HepG2 (cell line): ENCODE results near the gene ZFPM1. TPM values are rescaled to one million over a fixed set of nuclear protein-coding genes. Genes with fewer than 3 reads are reported as not detected.

Experiments used
- AKNA ChIP-seq: sonication (generic); formaldehyde crosslinking; IDR thresholded peaks from 2 replicates; pipeline ENCODE4 v1.4.0; 2020; ENCODE audit warnings: missing genetic modification reagents, borderline replicate concordance
- CREM ChIP-seq, 2 experiments: sonication (generic) in 1 of 2; formaldehyde crosslinking in 1 of 2; IDR thresholded peaks; 2 replicates each; pipeline versions ENCODE4 v1.4.0 to v1.6.1; 2016 to 2020; ENCODE audit warnings: antibody characterized with exemption in 1 of 2, mild to moderate bottlenecking in 1 of 2, missing genetic modification reagents in 1 of 2
- FOXO1 ChIP-seq: sonication (generic); formaldehyde crosslinking; IDR thresholded peaks from 2 replicates; pipeline ENCODE4 v1.4.0; 2020; ENCODE audit warnings: missing genetic modification reagents
- ISL2 ChIP-seq: sonication (generic); formaldehyde crosslinking; IDR thresholded peaks from 2 replicates; pipeline ENCODE4 v1.5.0; 2020; ENCODE audit warnings: missing genetic modification reagents
- KDM2A ChIP-seq: sonication (generic); formaldehyde crosslinking; IDR thresholded peaks from 2 replicates; pipeline ENCODE4 v1.4.0; 2020; ENCODE audit warnings: low read depth, missing genetic modification reagents, borderline replicate concordance
- MED1 ChIP-seq: sonication (generic); formaldehyde crosslinking; IDR thresholded peaks from 2 replicates; pipeline ENCODE4 v1.4.0; 2020; ENCODE audit warnings: missing genetic modification reagents
- RXRB ChIP-seq: IDR thresholded peaks from 2 replicates; pipeline ENCODE4 v1.6.1; 2016; ENCODE audit warnings: borderline replicate concordance, missing genetic modification reagents, missing compliant biosample characterization
- XBP1 ChIP-seq: sonication (generic); formaldehyde crosslinking; IDR thresholded peaks from 2 replicates; pipeline ENCODE4 v1.5.0; 2020; ENCODE audit warnings: missing genetic modification reagents
- ZC3H4 ChIP-seq: sonication (generic); formaldehyde crosslinking; IDR thresholded peaks from 2 replicates; pipeline ENCODE4 v1.4.0; 2020; ENCODE audit warnings: missing genetic modification reagents, borderline replicate concordance
- ZKSCAN8 ChIP-seq: IDR thresholded peaks from 2 replicates; pipeline ENCODE4 v1.6.1; 2016; ENCODE audit warnings: borderline replicate concordance, missing genetic modification reagents, missing compliant biosample characterization
- ZMYM4 ChIP-seq: sonication (generic); formaldehyde crosslinking; IDR thresholded peaks from 2 replicates; pipeline ENCODE4 v1.8.1; 2023; ENCODE audit warnings: mild to moderate bottlenecking, missing genetic modification reagents
- ZNF12 ChIP-seq: sonication (generic); formaldehyde crosslinking; IDR thresholded peaks from 2 replicates; pipeline ENCODE4 v1.5.0; 2020; ENCODE audit warnings: missing genetic modification reagents
- ZSCAN20 ChIP-seq: sonication (generic); formaldehyde crosslinking; IDR thresholded peaks from 2 replicates; pipeline ENCODE4 v1.4.0; 2020; ENCODE audit warnings: missing genetic modification reagents, mild to moderate bottlenecking, borderline replicate concordance
- ZSCAN25 ChIP-seq: sonication (generic); formaldehyde crosslinking; IDR thresholded peaks from 2 replicates; pipeline ENCODE4 v1.8.0; 2022; ENCODE audit warnings: mild to moderate bottlenecking, missing genetic modification reagents
- polyA plus RNA-seq, 8 experiments: library from polyadenylated mRNA; depleted of rRNA in 3 of 8; stranded (reverse) in 7 of 8; unstranded in 1 of 8; fragments of >200 nt; fragmentation: Illumina TruSeq in 4 of 8; extraction: Trizol in 4 of 8; gene quantifications; 2 replicates each; pipeline versions ENCODE4 v1.2.1 to v1.2.3, GENCODE V29; 2011 to 2016; ENCODE audit warnings: low read depth in 4 of 8, missing spikeins in 1 of 8, mixed read lengths in 1 of 8; ENCODE audit not compliant: insufficient read depth in 1 of 8
- total RNA-seq, 5 experiments: library from RNA; depleted of rRNA; stranded (reverse); fragments of >200 nt; fragmentation: Illumina TruSeq; extraction: Trizol; gene quantifications; 2 replicates each; pipeline ENCODE4 v1.2.3, GENCODE V29; 2016; ENCODE audit warnings: low read depth in 1 of 5
- TF ChIP-seq, protein P1 (sequence below): sonication (generic); formaldehyde crosslinking; IDR thresholded peaks from 2 replicates; pipeline ENCODE4 v1.4.0; 2020; ENCODE audit warnings: missing genetic modification reagents
- TF ChIP-seq, protein P2 (sequence below): sonication (generic); formaldehyde crosslinking; IDR thresholded peaks from 2 replicates; pipeline ENCODE4 v1.5.0; 2020; ENCODE audit warnings: mild to moderate bottlenecking, missing genetic modification reagents
- TF ChIP-seq, protein P3 (sequence below): sonication (generic); formaldehyde crosslinking; IDR thresholded peaks from 2 replicates; pipeline ENCODE4 v1.4.0; 2020; ENCODE audit warnings: mild to moderate bottlenecking, low read depth, missing genetic modification reagents

Gene ZFPM1
- total and polyA plus RNA-seq, 2 of the 13 experiments (the other 11 are each of a cell fraction or from before 2014, with no cell fraction given) = 1.3 to 3.8 TPM

- TF ChIP-seq KDM2A (CRISPR knock-in tag) = peak; percentile 74
- no peak for TF ChIP-seq AKNA (CRISPR knock-in tag)
- TF ChIP-seq, protein P1, sequence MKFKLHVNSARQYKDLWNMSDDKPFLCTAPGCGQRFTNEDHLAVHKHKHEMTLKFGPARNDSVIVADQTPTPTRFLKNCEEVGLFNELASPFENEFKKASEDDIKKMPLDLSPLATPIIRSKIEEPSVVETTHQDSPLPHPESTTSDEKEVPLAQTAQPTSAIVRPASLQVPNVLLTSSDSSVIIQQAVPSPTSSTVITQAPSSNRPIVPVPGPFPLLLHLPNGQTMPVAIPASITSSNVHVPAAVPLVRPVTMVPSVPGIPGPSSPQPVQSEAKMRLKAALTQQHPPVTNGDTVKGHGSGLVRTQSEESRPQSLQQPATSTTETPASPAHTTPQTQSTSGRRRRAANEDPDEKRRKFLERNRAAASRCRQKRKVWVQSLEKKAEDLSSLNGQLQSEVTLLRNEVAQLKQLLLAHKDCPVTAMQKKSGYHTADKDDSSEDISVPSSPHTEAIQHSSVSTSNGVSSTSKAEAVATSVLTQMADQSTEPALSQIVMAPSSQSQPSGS (CRISPR knock-in tag) = peak; percentile 95
- TF ChIP-seq ZKSCAN8 (CRISPR knock-in tag) = peak; percentile 76; the same call in 1 of the 2 replicates
- TF ChIP-seq ISL2 (CRISPR knock-in tag) = peak; percentile 93
- no peak for TF ChIP-seq ZC3H4 (CRISPR knock-in tag)
- no peak; the same call in 1 of the 2 replicates for TF ChIP-seq ZSCAN20
- TF ChIP-seq CREM (IDR thresholded peaks at IDR 0.05) = peak; percentile 72
- TF ChIP-seq CREM (CRISPR knock-in tag; IDR thresholded peaks at IDR 0.05) = no peak
- peak; percentile 85 for TF ChIP-seq ZMYM4 (CRISPR knock-in tag)
- TF ChIP-seq, protein P2, sequence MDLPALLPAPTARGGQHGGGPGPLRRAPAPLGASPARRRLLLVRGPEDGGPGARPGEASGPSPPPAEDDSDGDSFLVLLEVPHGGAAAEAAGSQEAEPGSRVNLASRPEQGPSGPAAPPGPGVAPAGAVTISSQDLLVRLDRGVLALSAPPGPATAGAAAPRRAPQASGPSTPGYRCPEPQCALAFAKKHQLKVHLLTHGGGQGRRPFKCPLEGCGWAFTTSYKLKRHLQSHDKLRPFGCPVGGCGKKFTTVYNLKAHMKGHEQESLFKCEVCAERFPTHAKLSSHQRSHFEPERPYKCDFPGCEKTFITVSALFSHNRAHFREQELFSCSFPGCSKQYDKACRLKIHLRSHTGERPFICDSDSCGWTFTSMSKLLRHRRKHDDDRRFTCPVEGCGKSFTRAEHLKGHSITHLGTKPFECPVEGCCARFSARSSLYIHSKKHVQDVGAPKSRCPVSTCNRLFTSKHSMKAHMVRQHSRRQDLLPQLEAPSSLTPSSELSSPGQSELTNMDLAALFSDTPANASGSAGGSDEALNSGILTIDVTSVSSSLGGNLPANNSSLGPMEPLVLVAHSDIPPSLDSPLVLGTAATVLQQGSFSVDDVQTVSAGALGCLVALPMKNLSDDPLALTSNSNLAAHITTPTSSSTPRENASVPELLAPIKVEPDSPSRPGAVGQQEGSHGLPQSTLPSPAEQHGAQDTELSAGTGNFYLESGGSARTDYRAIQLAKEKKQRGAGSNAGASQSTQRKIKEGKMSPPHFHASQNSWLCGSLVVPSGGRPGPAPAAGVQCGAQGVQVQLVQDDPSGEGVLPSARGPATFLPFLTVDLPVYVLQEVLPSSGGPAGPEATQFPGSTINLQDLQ (CRISPR knock-in tag) = peak; percentile 91
- peak; percentile 33; the same call in 1 of the 2 replicates for TF ChIP-seq ZNF12
- peak; percentile 10; the same call in 1 of the 2 replicates for TF ChIP-seq ZSCAN25 (CRISPR knock-in tag)
- TF ChIP-seq, protein P3, sequence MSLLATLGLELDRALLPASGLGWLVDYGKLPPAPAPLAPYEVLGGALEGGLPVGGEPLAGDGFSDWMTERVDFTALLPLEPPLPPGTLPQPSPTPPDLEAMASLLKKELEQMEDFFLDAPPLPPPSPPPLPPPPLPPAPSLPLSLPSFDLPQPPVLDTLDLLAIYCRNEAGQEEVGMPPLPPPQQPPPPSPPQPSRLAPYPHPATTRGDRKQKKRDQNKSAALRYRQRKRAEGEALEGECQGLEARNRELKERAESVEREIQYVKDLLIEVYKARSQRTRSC = no peak; the same call in 1 of the 2 replicates
- peak; percentile 97 for TF ChIP-seq RXRB (CRISPR knock-in tag)
- TF ChIP-seq FOXO1 (CRISPR knock-in tag) = peak; percentile 97
- peak; percentile 96 for TF ChIP-seq MED1
- TF ChIP-seq XBP1 (CRISPR knock-in tag) = no peak; the same call in 1 of the 2 replicates
These were observed 51.7 kb downstream of the ZFPM1 start (continued) for GRCh38 chr16:88504489-88505404.
